T-helper 2 cell treated with Interferon-gamma antibody and Interleukin-4, amounts not matched to agents 100 ng/mL and 5 ng/mL, for 36 hours (primary cell): ENCODE measurements around the gene MACROD2. TPM values are rescaled to one million over a fixed set of nuclear protein-coding genes. Genes with fewer than 3 reads are reported as not detected.

Experiments used
- intact Hi-C: fragments of 100-400 bp; cut with micrococcal nuclease; formaldehyde crosslinking; loops from one replicate; pipeline ENCODE4 v1.15.1; 2023
- total RNA-seq: library from RNA; stranded (reverse); gene quantifications from 2 replicates; pipeline ENCODE4 v1.2.3, GENCODE V29; 2022

Gene MACROD2
- total RNA-seq, 1 donor from 2014 or later: not detected

- intact Hi-C loops: no loop called here
These were observed 706.0 kb downstream of the MACROD2 start for GRCh38 chr20:14701326-14701725.

- intact Hi-C loops: no loop called here
These were observed 711.2 kb downstream of the MACROD2 start for GRCh38 chr20:14706555-14706954.

- intact Hi-C loops: no loop called here
These were observed 711.8 kb downstream of the MACROD2 start for GRCh38 chr20:14707026-14707680.

GRCh38 chr20:14707865-14708596, 712.7 kb downstream of the MACROD2 start:
- intact Hi-C loops: no loop called here

- intact Hi-C loops: no loop called here
These were observed 714.1 kb downstream of the MACROD2 start for GRCh38 chr20:14709439-14709838.

- intact Hi-C loops: no loop called here
These were observed 715.6 kb downstream of the MACROD2 start for GRCh38 chr20:14710951-14711350.

GRCh38 chr20:14711652-14712051, 716.3 kb downstream of the MACROD2 start:
- intact Hi-C loops: no loop called here

- intact Hi-C loops: no loop called here
These were observed 717.0 kb downstream of the MACROD2 start for GRCh38 chr20:14712302-14712739.

GRCh38 chr20:14715400-14715799, 720.1 kb downstream of the MACROD2 start:
- intact Hi-C loops: no loop called here

GRCh38 chr20:14716351-14716801, 721.1 kb downstream of the MACROD2 start:
- intact Hi-C loops: no loop called here

- intact Hi-C loops: no loop called here
These were observed 722.1 kb downstream of the MACROD2 start for GRCh38 chr20:14717134-14717999.

- intact Hi-C loops: no loop called here
These were observed 724.9 kb downstream of the MACROD2 start for GRCh38 chr20:14720251-14720650.

- intact Hi-C loops: no loop called here
These were observed 726.7 kb downstream of the MACROD2 start for GRCh38 chr20:14721926-14722452.

- intact Hi-C loops: no loop called here
These were observed 728.3 kb downstream of the MACROD2 start for GRCh38 chr20:14723614-14724013.

- intact Hi-C loops: no loop called here
These were observed 728.7 kb downstream of the MACROD2 start for GRCh38 chr20:14724036-14724435.

GRCh38 chr20:14724468-14724867, 729.2 kb downstream of the MACROD2 start:
- intact Hi-C loops: no loop called here

- intact Hi-C loops: no loop called here
These were observed 731.3 kb downstream of the MACROD2 start for GRCh38 chr20:14726591-14726990.

- intact Hi-C loops: no loop called here
These were observed 732.3 kb downstream of the MACROD2 start for GRCh38 chr20:14727485-14728150.

- intact Hi-C loops: no loop called here
These were observed 734.1 kb downstream of the MACROD2 start for GRCh38 chr20:14729390-14729789.

- intact Hi-C loops: no loop called here
These were observed 737.0 kb downstream of the MACROD2 start for GRCh38 chr20:14732343-14732742.

GRCh38 chr20:14732996-14733395, 737.7 kb downstream of the MACROD2 start:
- intact Hi-C loops: no loop called here
